H4 (cell line): Measurements from ENCODE around the gene TERC. TPM values are rescaled to one million over a fixed set of nuclear protein-coding genes. Genes with fewer than 3 reads are reported as not detected.

Source experiments
- DNase-seq: peaks from one replicate; pipeline ENCODE4 v3.0.0-alpha.2; 2015; ENCODE audit warnings: low spot score
- total RNA-seq: library from RNA; depleted of rRNA; stranded (reverse); fragments of >200 nt; shearing (Covaris generic); gene quantifications from 2 replicates; pipeline ENCODE4 v1.2.3, GENCODE V29; 2014; rRNA removed

The TERC gene
- 20.2 and 68.1 TPM in 2 replicates for total RNA-seq

GRCh38 chr3:169764882-169765612 lies at the start of gene TERC:
TERC (minus strand) TSS chr3:169765060.
- DNase-seq, result peak; percentile 71

GRCh38 chr3:169813757-169814517 lies 49.1 kb upstream of the TERC start:
- no peak for DNase-seq

GRCh38 chr3:169813278-169813677 lies 48.4 kb upstream of the TERC start:
- DNase-seq, result no peak

- DNase-seq, result no peak
Measured at GRCh38 chr3:169812332-169813235, 47.7 kb upstream of the TERC start, which contains the start of the genes LRRC34 and LRRIQ4. LRRC34 (minus strand) TSS chr3:169812904; CDS start chr3:169812548, 356 bp downstream. LRRIQ4 (plus strand) TSS chr3:169812870; CDS start chr3:169821922, 9,052 bp downstream.

GRCh38 chr3:169811631-169812331 lies 46.9 kb upstream of the TERC start:
- peak; percentile 13 for DNase-seq

GRCh38 chr3:169809230-169809795 lies 44.5 kb upstream of the TERC start:
- no peak for DNase-seq

GRCh38 chr3:169804681-169805080 lies 39.8 kb upstream of the TERC start:
- DNase-seq, result no peak

- no peak for DNase-seq
Measured at GRCh38 chr3:169792359-169792758, 27.5 kb upstream of the TERC start.

- no peak for DNase-seq
Measured at GRCh38 chr3:169790687-169791429, 26.0 kb upstream of the TERC start.

GRCh38 chr3:169790219-169790618 lies 25.4 kb upstream of the TERC start:
- DNase-seq, result no peak

GRCh38 chr3:169787791-169788190 lies 22.9 kb upstream of the TERC start:
- no peak for DNase-seq

GRCh38 chr3:169787120-169787519 lies 22.3 kb upstream of the TERC start:
- no peak for DNase-seq

GRCh38 chr3:169781209-169781855 lies 16.5 kb upstream of the TERC start:
- no peak for DNase-seq

- no peak for DNase-seq
Measured at GRCh38 chr3:169780742-169781141, 15.9 kb upstream of the TERC start.

- no peak for DNase-seq
Measured at GRCh38 chr3:169777822-169778221, 13.0 kb upstream of the TERC start.

- DNase-seq, result no peak
Measured at GRCh38 chr3:169774186-169774585, 9.3 kb upstream of the TERC start.

- peak; percentile 93 for DNase-seq
Measured at GRCh38 chr3:169772897-169773816, 8.3 kb upstream of the TERC start, which contains the start of gene MYNN. MYNN (plus strand) TSS chr3:169773396; CDS start chr3:169774296, 900 bp downstream.

GRCh38 chr3:169772305-169772896 lies 7.5 kb upstream of the TERC start:
- DNase-seq, result peak; percentile 89
